ENCODE measurements around the gene TNFAIP1.

DNA sequence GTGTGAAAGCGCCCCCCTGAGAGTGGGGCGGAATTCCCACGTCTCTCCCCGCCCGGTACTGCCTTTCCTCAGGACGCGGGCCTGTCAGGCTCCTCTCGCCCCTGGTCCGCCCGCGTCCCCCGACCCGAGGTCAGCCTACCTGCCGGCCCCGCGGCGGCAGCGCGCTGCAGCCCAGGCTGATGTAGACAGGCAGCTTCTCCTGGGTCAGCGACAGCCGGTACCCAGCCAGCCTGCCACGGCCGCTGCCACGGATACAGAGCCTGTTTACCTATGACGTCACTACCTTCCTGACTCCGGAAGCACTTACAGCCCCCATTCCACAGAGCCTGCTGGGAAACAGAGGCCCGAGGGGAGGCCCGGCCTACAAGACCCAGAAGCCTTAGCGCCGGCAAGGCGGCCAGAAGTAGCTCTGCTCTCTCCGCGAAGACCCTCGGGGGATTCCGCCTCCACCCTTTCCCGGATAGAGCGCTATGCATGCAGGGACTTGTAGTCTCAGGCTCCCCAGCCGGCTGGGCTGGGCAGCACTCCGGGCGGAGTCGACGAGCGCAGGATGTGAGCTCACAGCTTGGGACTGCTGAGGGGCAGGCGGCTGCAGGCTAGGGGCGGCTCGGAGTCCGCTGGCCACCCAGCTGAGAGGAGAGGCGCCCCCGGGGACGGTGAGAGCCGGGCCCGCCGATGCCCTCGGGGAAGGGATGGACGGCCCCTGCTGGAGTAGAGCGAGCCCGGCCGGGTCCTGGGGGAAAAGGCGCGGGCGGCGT is at the start of gene TNFAIP1, which contains the start of gene IFT20:
- TF ChIP-seq EP300 (IDR thresholded peaks at IDR 0.05) (no peak), KDM1A (IDR thresholded peaks at IDR 0.05; ENCODE audit: low read depth) (no peak), CHD2 (IDR thresholded peaks at IDR 0.05; ENCODE audit: low read length, partially characterized antibody) (no peak), JUN (IDR thresholded peaks at IDR 0.05) (peak; percentile 64 to 89; a peak in 4 of 5 replicates), FOSL2 (IDR thresholded peaks at IDR 0.05) (no peak), FOSL2 (CRISPR knock-in tag; IDR thresholded peaks at IDR 0.05) (peak; percentile 93)
